Mesenchymal stem cell (in vitro differentiated cells and primary cell): ENCODE data around the gene SPATS2L.

ENCODE experiments used
- DNase-seq: peaks from one replicate; pipeline ENCODE4 v3.0.0-alpha.2; 2013
- H2AFZ ChIP-seq: one replicate; pipeline ENCODE4 v1.6.1; 2013; ENCODE audit warnings: low read depth, mild to moderate bottlenecking, control low read depth, inconsistent platforms, low read length, moderate library complexity
- H2AK5ac ChIP-seq: 2 replicates; pipeline ENCODE4 v1.6.1; 2013; ENCODE audit warnings: low read length, moderate library complexity, mild to moderate bottlenecking, inconsistent platforms; ENCODE audit not compliant: severe bottlenecking
- H2BK120ac ChIP-seq: one replicate; pipeline ENCODE4 v1.6.1; 2013; ENCODE audit warnings: low read depth, mild to moderate bottlenecking, inconsistent platforms, low read length, moderate library complexity
- H2BK12ac ChIP-seq, 2 experiments: one replicate each; pipeline ENCODE4 v1.6.1; 2013; ENCODE audit warnings: inconsistent platforms in 2 of 2, low read length in 2 of 2, mild to moderate bottlenecking in 2 of 2, moderate library complexity in 2 of 2, control low read depth in 1 of 2
- H2BK15ac ChIP-seq: one replicate; pipeline ENCODE4 v1.6.1; 2013; ENCODE audit warnings: mild to moderate bottlenecking, low read depth, inconsistent platforms; ENCODE audit not compliant: poor library complexity, severe bottlenecking
- H2BK5ac ChIP-seq: 2 replicates; pipeline ENCODE4 v1.6.1; 2013; ENCODE audit warnings: low read depth, mild to moderate bottlenecking, low read length, control low read depth, inconsistent platforms; ENCODE audit not compliant: poor library complexity, severe bottlenecking
- H3K14ac ChIP-seq, 2 experiments: one replicate each; pipeline ENCODE4 v1.6.1; 2013; ENCODE audit warnings: inconsistent platforms in 2 of 2, low read length in 2 of 2, control low read depth in 1 of 2, mild to moderate bottlenecking in 1 of 2, moderate library complexity in 1 of 2
- H3K18ac ChIP-seq, 2 experiments: one replicate each; pipeline ENCODE4 v1.6.1; 2013; ENCODE audit warnings: inconsistent platforms in 2 of 2, low read length in 2 of 2, control low read depth in 1 of 2, low read depth in 1 of 2, mild to moderate bottlenecking in 1 of 2
- H3K23ac ChIP-seq, 2 experiments: one replicate each; pipeline ENCODE4 v1.6.1; 2013; ENCODE audit warnings: inconsistent platforms in 2 of 2, low read length in 2 of 2, mild to moderate bottlenecking in 2 of 2, moderate library complexity in 2 of 2, control low read depth in 1 of 2
- H3K27ac ChIP-seq: 2 replicates; pipeline ENCODE4 v1.5.1; 2013; ENCODE audit warnings: mild to moderate bottlenecking, moderate library complexity, low read length, control low read depth, inconsistent platforms; ENCODE audit not compliant: poor library complexity, severe bottlenecking
- H3K27me3 ChIP-seq, 2 experiments: 2 replicates each; pipeline versions ENCODE4 v1.6.1 to v1.7.0; 2013; ENCODE audit warnings: low read length in 2 of 2, mild to moderate bottlenecking in 2 of 2, moderate library complexity in 2 of 2, control low read depth in 1 of 2, inconsistent platforms in 1 of 2; ENCODE audit not compliant: control insufficient read depth in 1 of 2, insufficient read depth in 1 of 2
- H3K36me3 ChIP-seq, 2 experiments: 2 replicates each; pipeline versions ENCODE4 v1.6.1 to v1.7.0; 2013; ENCODE audit warnings: low read length in 2 of 2, control low read depth in 1 of 2, inconsistent platforms in 1 of 2, low read depth in 1 of 2, mild to moderate bottlenecking in 1 of 2; ENCODE audit not compliant: insufficient read depth in 2 of 2, control insufficient read depth in 1 of 2
- H3K4ac ChIP-seq, 2 experiments: one replicate each; pipeline ENCODE4 v1.6.1; 2013; ENCODE audit warnings: inconsistent platforms in 2 of 2, low read length in 2 of 2, mild to moderate bottlenecking in 2 of 2, moderate library complexity in 2 of 2, control low read depth in 1 of 2, low read depth in 1 of 2
- H3K4me1 ChIP-seq: 2 replicates; pipeline ENCODE4 v1.6.1; 2013; ENCODE audit warnings: low read depth, low read length, control low read depth; ENCODE audit not compliant: control insufficient read depth, insufficient read depth
- H3K4me2 ChIP-seq: 2 replicates; pipeline ENCODE4 v1.6.1; 2013; ENCODE audit warnings: low read length, mild to moderate bottlenecking, inconsistent platforms; ENCODE audit not compliant: poor library complexity, severe bottlenecking
- H3K4me3 ChIP-seq, 2 experiments: 2 replicates each; pipeline versions ENCODE4 v1.5.1 to v1.7.0; 2013; ENCODE audit warnings: low read length in 2 of 2, mild to moderate bottlenecking in 2 of 2, control low read depth in 1 of 2, low read depth in 1 of 2; ENCODE audit not compliant: insufficient read depth in 1 of 2
- H3K79me1 ChIP-seq: replicated peaks from 2 replicates; pipeline ENCODE4 v1.6.1; 2013; ENCODE audit warnings: mild to moderate bottlenecking, control low read depth, low read length, inconsistent platforms; ENCODE audit not compliant: poor library complexity, severe bottlenecking
- H3K9ac ChIP-seq: 2 replicates; pipeline ENCODE4 v1.7.0; 2013; ENCODE audit warnings: mild to moderate bottlenecking, low read length, moderate library complexity
- H3K9me3 ChIP-seq: 2 replicates; pipeline ENCODE4 v1.7.0; 2013; ENCODE audit warnings: mild to moderate bottlenecking, low read length; ENCODE audit not compliant: control insufficient read depth
- H4K8ac ChIP-seq: one replicate; pipeline ENCODE4 v1.6.1; 2013; ENCODE audit warnings: inconsistent platforms, mild to moderate bottlenecking, low read length, moderate library complexity
- H4K91ac ChIP-seq: one replicate; pipeline ENCODE4 v1.6.1; 2013; ENCODE audit warnings: mild to moderate bottlenecking, low read length, inconsistent platforms
- WGBS: methylation state at CpG from one replicate; pipeline ENCODE4 v1.1.7; 2013; ENCODE audit warnings: mixed read lengths; 5-methylcytosine and 5-hydroxymethylcytosine counted together

SPATS2L gene

DNA sequence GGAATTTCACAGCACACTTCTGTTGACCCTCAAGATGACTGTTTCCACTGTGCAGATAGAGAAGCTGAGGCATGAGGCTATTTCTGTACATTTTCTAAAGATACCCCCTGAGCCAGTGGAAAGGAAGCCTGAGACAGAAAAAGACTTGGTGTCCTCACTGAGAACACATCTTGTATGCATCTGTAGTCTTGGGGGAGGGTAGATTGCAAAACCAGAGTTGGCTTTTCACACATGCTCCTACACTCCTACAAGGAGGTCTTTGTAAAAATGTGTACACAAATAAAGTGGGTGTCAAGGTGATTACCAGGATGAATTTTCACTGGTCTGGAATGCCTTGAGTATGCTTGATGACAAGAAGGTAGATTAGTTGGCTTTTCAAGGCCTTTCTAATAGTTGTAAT is 105.3 kb downstream of the SPATS2L start:
- H3K4me1 ChIP-seq, result peaks cover 14% of the 10 kb centered on the region
- H2BK5ac ChIP-seq, result no peak overlapping the region
- H3K4me2 ChIP-seq, result no peak overlapping the region
- no peak overlapping the region for H3K4me3 ChIP-seq
- H2AFZ ChIP-seq, result no peak overlapping the region
- H3K23ac ChIP-seq, result no peak overlapping the region
- H2AK5ac ChIP-seq, result no peak overlapping the region
- DNase-seq, result peak; percentile 28
- H3K36me3 ChIP-seq, result peaks cover 3 to 16% of the 10 kb centered on the region in 2 experiments
- H4K91ac ChIP-seq, result no peak overlapping the region
- H3K27ac ChIP-seq, result no peak overlapping the region
- no peak overlapping the region for H2BK12ac ChIP-seq
- no peak overlapping the region for H2BK120ac ChIP-seq
- no peaks in the 10 kb centered on the region for H3K9me3 ChIP-seq
- H3K18ac ChIP-seq, result peak overlapping the region; percentile 8 to 43
- H2BK15ac ChIP-seq, result no peak overlapping the region
- no peak overlapping the region for H3K4ac ChIP-seq
- no peak overlapping the region for H3K9ac ChIP-seq
- peaks cover 14% of the 10 kb centered on the region for H3K79me1 ChIP-seq
- no peak overlapping the region for H3K14ac ChIP-seq
- no peak overlapping the region for H4K8ac ChIP-seq
- H3K27me3 ChIP-seq, result no peaks in the 10 kb centered on the region

DNA sequence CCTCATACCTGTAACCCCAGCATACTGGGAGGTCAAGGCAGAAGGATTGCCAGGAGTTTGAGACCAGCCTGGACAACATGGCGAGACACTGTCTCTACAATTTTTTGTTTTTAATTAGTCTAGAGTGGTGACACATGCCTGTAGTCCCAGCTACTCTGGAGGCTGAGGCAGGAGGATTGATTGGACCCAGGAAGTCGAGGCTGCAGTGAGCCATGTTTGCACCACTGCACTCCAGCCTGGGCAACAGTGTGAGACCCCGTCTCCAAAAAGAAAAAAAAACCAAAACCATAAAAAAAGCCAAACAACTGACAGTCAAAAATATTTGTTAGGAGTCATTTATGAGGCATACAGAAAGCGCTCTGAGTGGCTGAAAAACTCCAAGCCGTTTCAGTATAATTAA is 107.9 kb downstream of the SPATS2L start:
- no peak overlapping the region for H3K4me3 ChIP-seq
- DNase-seq, result no peak
- no peak overlapping the region for H2AFZ ChIP-seq
- H2AK5ac ChIP-seq, result no peak overlapping the region
- peaks cover 23% of the 10 kb centered on the region for H3K79me1 ChIP-seq
- no peak overlapping the region for H3K27ac ChIP-seq
- H3K4me2 ChIP-seq, result no peak overlapping the region
- H3K14ac ChIP-seq, result no peak overlapping the region
- H4K8ac ChIP-seq, result no peak overlapping the region
- H2BK12ac ChIP-seq, result no peak overlapping the region
- no peaks in the 10 kb centered on the region for H3K27me3 ChIP-seq
- no peak overlapping the region for H2BK5ac ChIP-seq
- no peaks in the 10 kb centered on the region for H3K9me3 ChIP-seq
- H3K36me3 ChIP-seq, result peaks cover 17 to 34% of the 10 kb centered on the region in 2 experiments
- WGBS, result 100% methylated on average over 1 of the region's 5 CpGs
- H3K9ac ChIP-seq, result no peak overlapping the region
- no peak overlapping the region for H4K91ac ChIP-seq
- peaks cover 3% of the 10 kb centered on the region for H3K4me1 ChIP-seq
- no peak overlapping the region for H3K23ac ChIP-seq
- H3K18ac ChIP-seq, result no peak overlapping the region
- H2BK15ac ChIP-seq, result no peak overlapping the region
- H2BK120ac ChIP-seq, result no peak overlapping the region
- H3K4ac ChIP-seq, result no peak overlapping the region

DNA sequence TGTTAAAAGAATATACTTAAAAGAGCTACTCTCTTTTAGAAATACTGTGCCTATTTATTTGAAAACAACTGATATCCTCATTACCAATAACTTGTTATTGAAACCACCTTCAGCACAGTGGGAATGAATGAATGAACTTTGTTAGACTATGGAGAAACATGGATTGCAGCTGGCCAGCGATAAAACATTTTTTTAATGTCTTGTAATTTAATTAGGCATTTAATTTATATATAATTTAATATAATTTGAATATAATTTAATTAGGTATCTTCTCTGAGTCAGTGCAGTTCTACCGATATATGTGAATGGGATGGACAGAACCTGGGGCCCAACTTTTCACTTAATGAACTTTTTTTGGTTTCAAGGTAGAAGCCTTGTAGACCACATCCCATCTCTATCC is 109.0 kb downstream of the SPATS2L start:
- no peak overlapping the region for H2AK5ac ChIP-seq
- H4K91ac ChIP-seq, result no peak overlapping the region
- no peak overlapping the region for H3K9ac ChIP-seq
- no peak overlapping the region for H2BK15ac ChIP-seq
- no peak for DNase-seq
- no peak overlapping the region for H2AFZ ChIP-seq
- peaks cover 20% of the 10 kb centered on the region for H3K79me1 ChIP-seq
- H3K18ac ChIP-seq, result no peak overlapping the region
- no peak overlapping the region for H3K4ac ChIP-seq
- H3K36me3 ChIP-seq, result peaks cover 21 to 45% of the 10 kb centered on the region in 2 experiments
- no peaks in the 10 kb centered on the region for H3K9me3 ChIP-seq
- no peak overlapping the region for H3K27ac ChIP-seq
- 100% methylated on average over 1 of the region's 2 CpGs for WGBS
- no peak overlapping the region for H3K4me2 ChIP-seq
- no peak overlapping the region for H2BK5ac ChIP-seq
- no peak overlapping the region for H4K8ac ChIP-seq
- no peaks in the 10 kb centered on the region for H3K27me3 ChIP-seq
- peaks cover under 1% of the 10 kb centered on the region for H3K4me1 ChIP-seq
- no peak overlapping the region for H3K14ac ChIP-seq
- H3K4me3 ChIP-seq, result no peak overlapping the region
- no peak overlapping the region for H2BK120ac ChIP-seq
- no peak overlapping the region for H2BK12ac ChIP-seq
- no peak overlapping the region for H3K23ac ChIP-seq

- Histone ChIP-seq H2AK5ac (peak overlapping the region; percentile 90), H3K14ac (no peak overlapping the region), H2BK12ac (no peak overlapping the region), H4K91ac (no peak overlapping the region), H3K9ac (no peak overlapping the region), H3K27ac (peak overlapping the region; percentile 10), H3K4me3 (no peak overlapping the region), H2AFZ (no peak overlapping the region), H4K8ac (peak overlapping the region; percentile 19), H3K18ac (peak overlapping the region in 1 of 2 experiments; percentile 37), H2BK5ac (no peak overlapping the region), H3K36me3 (peaks cover 21 to 56% of the 10 kb centered on the region in 2 experiments), H3K23ac (no peak overlapping the region), H3K4me2 (no peak overlapping the region), H3K27me3 (no peaks in the 10 kb centered on the region), H3K4me1 (no peaks in the 10 kb centered on the region), H3K9me3 (no peaks in the 10 kb centered on the region), H3K4ac (no peak overlapping the region), H3K79me1 (peaks cover 20% of the 10 kb centered on the region), H2BK120ac (no peak overlapping the region), H2BK15ac (no peak overlapping the region)
- 96% methylated on average over 7 of the region's 8 CpGs for WGBS
- DNase-seq, result no peak
These were observed 110.4 kb downstream of the SPATS2L start for GRCh38 chr2:200416878-200417277.
